WTC11 (cell line): ENCODE measurements around the gene CACNA1E. TPM values are rescaled to one million over a fixed set of nuclear protein-coding genes. Genes with fewer than 3 reads are reported as not detected.

Experiments
- ATAC-seq: fragments of 200-7000 bp; cut with Tn5 transposase; 2 replicates; pipeline ENCODE4 v1.10.0; 2021; ENCODE audit warnings: mild to moderate bottlenecking, moderate library complexity
- CTCF ChIA-PET: fragments of 300-600 bp; sonication (Branson Sonifier 250); formaldehyde crosslinking; loops from one replicate; lab custom pipeline; 2021; ENCODE audit warnings: antibody characterized with exemption; lab: Charles Lee
- POLR2A ChIA-PET: fragments of 350-600 bp; sonication (Branson Sonifier 250); formaldehyde crosslinking; loops from one replicate; lab custom pipeline; 2021; ENCODE audit warnings: antibody characterized with exemption; lab: Charles Lee
- DNase-seq: peaks from one replicate; pipeline ENCODE4 v3.0.0; 2021; ENCODE audit warnings: low spot score
- H3K27ac Mint-ChIP-seq: 2 replicates; pipeline ENCODE4 v1.8.0; 2021; ENCODE audit warnings: mixed read lengths
- H3K27me3 Mint-ChIP-seq: 2 replicates; pipeline ENCODE4 v1.8.0; 2021; ENCODE audit warnings: low read depth, mild to moderate bottlenecking, moderate library complexity, mixed read lengths
- H3K36me3 Mint-ChIP-seq: 2 replicates; pipeline ENCODE4 v1.8.0; 2021; ENCODE audit warnings: mixed read lengths
- H3K4me1 Mint-ChIP-seq: 2 replicates; pipeline ENCODE4 v1.8.0; 2022; ENCODE audit warnings: mixed read lengths
- H3K4me3 Mint-ChIP-seq: 2 replicates; pipeline ENCODE4 v1.8.0; 2021; ENCODE audit warnings: mild to moderate bottlenecking, moderate library complexity, mixed read lengths
- H3K9me3 Mint-ChIP-seq: 2 replicates; pipeline ENCODE4 v1.8.0; 2021; ENCODE audit warnings: mixed read lengths
- AFF4 ChIP-seq: sonication (generic); formaldehyde crosslinking; IDR thresholded peaks from 2 replicates; pipeline ENCODE4 v1.8.1; 2023; ENCODE audit warnings: mild to moderate bottlenecking, missing genetic modification reagents, borderline replicate concordance
- AR ChIP-seq: fragments of 250-450 bp; sonication (Bioruptor Pico); IDR thresholded peaks from 2 replicates; pipeline ENCODE4 v1.9.0; 2021; ENCODE audit warnings: mild to moderate bottlenecking
- FOXP1 ChIP-seq: sonication (generic); formaldehyde crosslinking; IDR thresholded peaks from 2 replicates; pipeline ENCODE4 v1.8.0; 2022; ENCODE audit warnings: missing genetic modification reagents, mild to moderate bottlenecking, moderate library complexity, borderline replicate concordance
- GRHL2 ChIP-seq: fragments of 250-450 bp; sonication (Bioruptor Pico); IDR thresholded peaks from 2 replicates; pipeline ENCODE4 v1.8.0; 2022; ENCODE audit warnings: mild to moderate bottlenecking, moderate library complexity; ENCODE audit not compliant: insufficient replicate concordance, severe bottlenecking
- JAZF1 ChIP-seq: fragments of 250-450 bp; sonication (Bioruptor Pico); IDR thresholded peaks from 2 replicates; pipeline ENCODE4 v1.9.0; 2021; ENCODE audit warnings: moderate library complexity, mild to moderate bottlenecking, inconsistent platforms
- NR3C1 ChIP-seq: sonication (generic); formaldehyde crosslinking; conservative IDR thresholded peaks from 2 replicates; pipeline ENCODE4 v1.8.1; 2023; ENCODE audit warnings: low read depth, mild to moderate bottlenecking, missing genetic modification reagents
- PRRX2 ChIP-seq: fragments of 250-450 bp; sonication (Bioruptor Pico); IDR thresholded peaks from 2 replicates; pipeline ENCODE4 v1.8.0; 2021; ENCODE audit warnings: mild to moderate bottlenecking
- TP53 ChIP-seq: sonication (generic); formaldehyde crosslinking; IDR thresholded peaks from 2 replicates; pipeline ENCODE4 v1.8.1; 2023; ENCODE audit warnings: mild to moderate bottlenecking, missing genetic modification reagents
- ZBTB21 ChIP-seq: sonication (generic); formaldehyde crosslinking; IDR thresholded peaks from 2 replicates; pipeline ENCODE4 v1.8.1; 2023; ENCODE audit warnings: mild to moderate bottlenecking, missing genetic modification reagents, borderline replicate concordance
- ZNF317 ChIP-seq: sonication (generic); formaldehyde crosslinking; IDR thresholded peaks from 2 replicates; pipeline ENCODE4 v1.8.1; 2023; ENCODE audit warnings: low read depth, mild to moderate bottlenecking, moderate library complexity, missing genetic modification reagents, borderline replicate concordance
- ZNF425 ChIP-seq: fragments of 250-450 bp; sonication (Bioruptor Pico); conservative IDR thresholded peaks from 2 replicates; pipeline ENCODE4 v1.9.0; 2021; ENCODE audit warnings: mild to moderate bottlenecking
- ZSCAN18 ChIP-seq: fragments of 250-450 bp; sonication (Bioruptor Pico); IDR thresholded peaks from 2 replicates; pipeline ENCODE4 v2.1.2; 2022; ENCODE audit warnings: mild to moderate bottlenecking, moderate library complexity
- total RNA-seq: library from RNA; stranded (reverse); gene quantifications from 3 replicates; pipeline ENCODE4 v1.2.3, GENCODE V29; 2021
- TF ChIP-seq, protein P1 (sequence below): sonication (generic); formaldehyde crosslinking; IDR thresholded peaks from 2 replicates; pipeline ENCODE4 v1.8.1; 2022; ENCODE audit warnings: missing genetic modification reagents, borderline replicate concordance

Gene CACNA1E
- total RNA-seq, 1 experiment from 2014 or later, result 0.63 TPM

- H3K27me3 Mint-ChIP-seq, result no peaks in the 10 kb centered on the region
- no peak for TF ChIP-seq ZBTB21 (CRISPR knock-in tag)
- no peak for TF ChIP-seq AFF4 (CRISPR knock-in tag)
- TF ChIP-seq ZNF317 (CRISPR knock-in tag), result no peak
- no peak for TF ChIP-seq PRRX2 (CRISPR knock-in tag)
- no peak for TF ChIP-seq GRHL2 (CRISPR knock-in tag)
- TF ChIP-seq AR (CRISPR knock-in tag), result no peak
- TF ChIP-seq ZNF425 (CRISPR knock-in tag), result no peak
- ChIA-PET POLR2A (interaction anchor here (0.6 kb wide), 1 partner anchor 1934 kb away, joined by 3 read pairs; no protein-coding TSS in a partner anchor), CTCF (no interaction called here)
- no peak for DNase-seq
- H3K9me3 Mint-ChIP-seq, result peaks cover 5% of the 10 kb centered on the region; the same call in 1 of the 2 replicates
- H3K4me3 Mint-ChIP-seq, result no peak overlapping the region
- no peaks in the 10 kb centered on the region for H3K36me3 Mint-ChIP-seq
- H3K27ac Mint-ChIP-seq, result no peak overlapping the region
- no peak for ATAC-seq
- H3K4me1 Mint-ChIP-seq, result 0 out of 2 replicates have a peak, but pooled peaks cover 2% of the 10 kb centered on the region
Observed at GRCh38 chr1:181635110-181635509, 151.8 kb downstream of the CACNA1E start.

GRCh38 chr1:181637998-181638397 lies 154.7 kb downstream of the CACNA1E start:
- no peak overlapping the region for H3K4me3 Mint-ChIP-seq
- no peaks in the 10 kb centered on the region for H3K27me3 Mint-ChIP-seq
- POLR2A ChIA-PET, result no interaction called here
- no peak for ATAC-seq
- no peaks in the 10 kb centered on the region for H3K4me1 Mint-ChIP-seq
- no peaks in the 10 kb centered on the region for H3K36me3 Mint-ChIP-seq
- peaks cover 5% of the 10 kb centered on the region; the same call in 1 of the 2 replicates for H3K9me3 Mint-ChIP-seq
- H3K27ac Mint-ChIP-seq, result no peak overlapping the region
- CTCF ChIA-PET, result no interaction called here
- TF ChIP-seq NR3C1 (CRISPR knock-in tag) (no peak), ZSCAN18 (CRISPR knock-in tag) (no peak), JAZF1 (no peak), ZBTB21 (CRISPR knock-in tag) (no peak), TP53 (CRISPR knock-in tag) (no peak), FOXP1 (CRISPR knock-in tag) (no peak)
- TF ChIP-seq, protein P1, sequence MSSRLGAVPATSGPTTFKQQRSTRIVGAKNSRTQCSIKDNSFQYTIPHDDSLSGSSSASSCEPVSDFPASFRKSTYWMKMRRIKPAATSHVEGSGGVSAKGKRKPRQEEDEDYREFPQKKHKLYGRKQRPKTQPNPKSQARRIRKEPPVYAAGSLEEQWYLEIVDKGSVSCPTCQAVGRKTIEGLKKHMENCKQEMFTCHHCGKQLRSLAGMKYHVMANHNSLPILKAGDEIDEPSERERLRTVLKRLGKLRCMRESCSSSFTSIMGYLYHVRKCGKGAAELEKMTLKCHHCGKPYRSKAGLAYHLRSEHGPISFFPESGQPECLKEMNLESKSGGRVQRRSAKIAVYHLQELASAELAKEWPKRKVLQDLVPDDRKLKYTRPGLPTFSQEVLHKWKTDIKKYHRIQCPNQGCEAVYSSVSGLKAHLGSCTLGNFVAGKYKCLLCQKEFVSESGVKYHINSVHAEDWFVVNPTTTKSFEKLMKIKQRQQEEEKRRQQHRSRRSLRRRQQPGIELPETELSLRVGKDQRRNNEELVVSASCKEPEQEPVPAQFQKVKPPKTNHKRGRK (CRISPR knock-in tag), result no peak
- TF ChIP-seq, all 79 proteins: peak for 0
- no peak for DNase-seq
